Smooth muscle cell (in vitro differentiated cells): ENCODE results near the gene PNCK. TPM values are rescaled to one million over a fixed set of nuclear protein-coding genes. Genes with fewer than 3 reads are reported as not detected.

Experiments used
- DNase-seq: peaks from one replicate; lab custom pipeline; 2025; ENCODE audit not compliant: unreplicated experiment; lab: John Stamatoyannopoulos, UW
- H2AFZ ChIP-seq: fragments of 200-600 bp; sonication (generic); 2 replicates; pipeline ENCODE4 v1.6.0; 2016; ENCODE audit warnings: antibody characterized with exemption, low read depth, mild to moderate bottlenecking
- H3F3A ChIP-seq: fragments of 200-600 bp; sonication (generic); 2 replicates; pipeline ENCODE4 v1.6.0; 2017; ENCODE audit warnings: antibody characterized with exemption, low read depth
- H3K27ac ChIP-seq: fragments of 200-600 bp; sonication (generic); 2 replicates; pipeline ENCODE4 v1.5.1; 2016; ENCODE audit warnings: low read depth, mild to moderate bottlenecking
- H3K27me3 ChIP-seq: fragments of 200-600 bp; sonication (generic); 2 replicates; pipeline ENCODE4 v1.6.1; 2016; ENCODE audit warnings: low read depth, mild to moderate bottlenecking
- H3K36me3 ChIP-seq: fragments of 200-600 bp; sonication (generic); 2 replicates; pipeline ENCODE4 v1.5.1; 2016; ENCODE audit warnings: low read depth
- H3K4me1 ChIP-seq: fragments of 200-600 bp; sonication (generic); 2 replicates; pipeline ENCODE4 v1.5.1; 2016; ENCODE audit warnings: low read depth
- H3K4me2 ChIP-seq: fragments of 200-600 bp; sonication (generic); 2 replicates; pipeline ENCODE4 v1.6.0; 2016; ENCODE audit warnings: mild to moderate bottlenecking
- H3K4me3 ChIP-seq: fragments of 200-600 bp; sonication (generic); 2 replicates; pipeline ENCODE4 v1.5.1; 2016; ENCODE audit warnings: mild to moderate bottlenecking
- H3K79me2 ChIP-seq: fragments of 200-600 bp; sonication (generic); 2 replicates; pipeline ENCODE4 v1.6.0; 2016; ENCODE audit warnings: low read depth, mild to moderate bottlenecking
- H3K9ac ChIP-seq: fragments of 200-600 bp; sonication (generic); 2 replicates; pipeline ENCODE4 v1.6.0; 2016; ENCODE audit warnings: low read depth
- H3K9me3 ChIP-seq: fragments of 200-600 bp; sonication (generic); replicated peaks from 2 replicates; pipeline ENCODE4 v1.5.1; 2016; ENCODE audit warnings: low read depth
- H4K20me1 ChIP-seq: fragments of 200-600 bp; sonication (generic); 2 replicates; pipeline ENCODE4 v1.6.0; 2016; ENCODE audit warnings: low read depth
- CTCF ChIP-seq: fragments of 200-600 bp; sonication (generic); IDR thresholded peaks from 2 replicates; pipeline ENCODE4 v1.5.1; 2017; ENCODE audit warnings: borderline replicate concordance, mild to moderate bottlenecking, antibody characterized with exemption; ENCODE audit not compliant: insufficient read depth, poor library complexity, severe bottlenecking
- WGBS: methylation state at CpG from one replicate; pipeline ENCODE4 v1.1.7; 2016; ENCODE audit warnings: low lambda C conversion rate; 5-methylcytosine and 5-hydroxymethylcytosine counted together
- polyA plus RNA-seq: library from polyadenylated mRNA; unstranded; fragments of >200 nt; fragmentation: Nextera tagmentation; extraction: Ambion mirVana; gene quantifications from 2 replicates; pipeline ENCODE4 v1.2.1, GENCODE V29; 2016
- total RNA-seq: library from RNA; depleted of rRNA; stranded (reverse); fragments of >200 nt; gene quantifications from 2 replicates; pipeline ENCODE4 v1.2.3, GENCODE V29; 2014

Gene PNCK
- total and polyA plus RNA-seq, 2 experiments from 2014 or later, result 2.8 to 4.0 TPM

GRCh38 chrX:153638436-153639176, 35.0 kb downstream of the PNCK start:
- Histone ChIP-seq H3F3A (no peaks in the 10 kb centered on the region), H3K36me3 (no peaks in the 10 kb centered on the region), H2AFZ (no peak overlapping the region), H3K9ac (no peak overlapping the region), H3K4me3 (no peak overlapping the region), H4K20me1 (no peaks in the 10 kb centered on the region), H3K4me1 (peaks cover under 1% of the 10 kb centered on the region), H3K4me2 (no peak overlapping the region), H3K9me3 (no peaks in the 10 kb centered on the region), H3K79me2 (no peaks in the 10 kb centered on the region), H3K27ac (no peak overlapping the region), H3K27me3 (no peaks in the 10 kb centered on the region)
- no peak for TF ChIP-seq CTCF
- 71% methylated on average over 19 of the region's 20 CpGs for WGBS
- DNase-seq, result no peak

GRCh38 chrX:153638041-153638371, 35.6 kb downstream of the PNCK start:
- no peak overlapping the region for H3K4me2 ChIP-seq
- no peaks in the 10 kb centered on the region for H3K9me3 ChIP-seq
- WGBS, result 88% methylated on average over 6 of the region's 6 CpGs
- H3K9ac ChIP-seq, result no peak overlapping the region
- no peaks in the 10 kb centered on the region for H3K79me2 ChIP-seq
- no peaks in the 10 kb centered on the region for H3K36me3 ChIP-seq
- no peak for TF ChIP-seq CTCF
- H3K27ac ChIP-seq, result no peak overlapping the region
- H4K20me1 ChIP-seq, result no peaks in the 10 kb centered on the region
- no peak overlapping the region for H2AFZ ChIP-seq
- no peaks in the 10 kb centered on the region for H3K27me3 ChIP-seq
- H3K4me1 ChIP-seq, result no peaks in the 10 kb centered on the region
- H3K4me3 ChIP-seq, result no peak overlapping the region
- no peaks in the 10 kb centered on the region for H3F3A ChIP-seq
- DNase-seq, result no peak

- Histone ChIP-seq H4K20me1 (no peaks in the 10 kb centered on the region), H3K27ac (no peak overlapping the region), H3K4me1 (no peaks in the 10 kb centered on the region), H3K4me3 (no peak overlapping the region), H3K79me2 (no peaks in the 10 kb centered on the region), H3K9ac (no peak overlapping the region), H3K9me3 (no peaks in the 10 kb centered on the region), H3K4me2 (no peak overlapping the region), H2AFZ (no peak overlapping the region), H3K27me3 (no peaks in the 10 kb centered on the region), H3F3A (no peaks in the 10 kb centered on the region), H3K36me3 (no peaks in the 10 kb centered on the region)
- 85% methylated on average over 27 of the region's 27 CpGs for WGBS
- TF ChIP-seq CTCF, result no peak
- DNase-seq, result no peak
These were observed 36.2 kb downstream of the PNCK start for GRCh38 chrX:153637121-153638040.
